ENCODE results near the gene PPP1R10.

Gene PPP1R10

DNA sequence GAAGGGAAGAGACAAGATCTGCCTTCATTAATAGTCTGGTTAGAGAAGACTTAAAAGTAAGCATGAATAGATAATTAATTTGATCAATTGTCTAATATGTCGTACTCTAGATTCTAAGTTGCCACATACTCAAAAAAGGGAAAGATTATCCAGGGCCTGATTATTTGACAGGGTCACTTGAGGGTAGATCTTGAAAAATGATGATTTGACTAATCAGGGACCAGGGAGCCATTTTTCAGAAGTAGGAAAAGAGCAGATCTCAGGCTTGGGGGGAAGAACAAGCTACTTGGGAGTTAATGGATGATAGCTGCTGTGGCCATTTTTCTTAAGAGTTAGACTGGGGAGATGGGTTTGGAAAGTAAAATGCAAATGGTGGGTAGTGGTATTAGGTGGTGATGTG, 24.8 kb downstream of the PPP1R10 start:
- Histone ChIP-seq H3K4me1 (ENCODE audit: insufficient read depth, poor library complexity, severe bottlenecking) (peaks cover 7% of the 10 kb centered on the region), H3K9me3 (ENCODE audit: severe bottlenecking) (no peaks in the 10 kb centered on the region), H3K27me3 (ENCODE audit: insufficient read depth, poor library complexity, severe bottlenecking) (no peaks in the 10 kb centered on the region), H3K27ac (ENCODE audit: poor library complexity, severe bottlenecking) (peak overlapping the region; percentile 60), H3K4me3 (ENCODE audit: severe bottlenecking) (no peak overlapping the region), H3K36me3 (ENCODE audit: low read depth) (peaks cover 64% of the 10 kb centered on the region)
- DNase-seq (ENCODE audit: low spot score) (no peak), ATAC-seq (ENCODE audit: low read depth) (no peak)
- TF ChIP-seq, protein P1, sequence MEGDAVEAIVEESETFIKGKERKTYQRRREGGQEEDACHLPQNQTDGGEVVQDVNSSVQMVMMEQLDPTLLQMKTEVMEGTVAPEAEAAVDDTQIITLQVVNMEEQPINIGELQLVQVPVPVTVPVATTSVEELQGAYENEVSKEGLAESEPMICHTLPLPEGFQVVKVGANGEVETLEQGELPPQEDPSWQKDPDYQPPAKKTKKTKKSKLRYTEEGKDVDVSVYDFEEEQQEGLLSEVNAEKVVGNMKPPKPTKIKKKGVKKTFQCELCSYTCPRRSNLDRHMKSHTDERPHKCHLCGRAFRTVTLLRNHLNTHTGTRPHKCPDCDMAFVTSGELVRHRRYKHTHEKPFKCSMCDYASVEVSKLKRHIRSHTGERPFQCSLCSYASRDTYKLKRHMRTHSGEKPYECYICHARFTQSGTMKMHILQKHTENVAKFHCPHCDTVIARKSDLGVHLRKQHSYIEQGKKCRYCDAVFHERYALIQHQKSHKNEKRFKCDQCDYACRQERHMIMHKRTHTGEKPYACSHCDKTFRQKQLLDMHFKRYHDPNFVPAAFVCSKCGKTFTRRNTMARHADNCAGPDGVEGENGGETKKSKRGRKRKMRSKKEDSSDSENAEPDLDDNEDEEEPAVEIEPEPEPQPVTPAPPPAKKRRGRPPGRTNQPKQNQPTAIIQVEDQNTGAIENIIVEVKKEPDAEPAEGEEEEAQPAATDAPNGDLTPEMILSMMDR (IDR thresholded peaks at IDR 0.05; ENCODE audit: poor library complexity, severe bottlenecking), result no peak

DNA sequence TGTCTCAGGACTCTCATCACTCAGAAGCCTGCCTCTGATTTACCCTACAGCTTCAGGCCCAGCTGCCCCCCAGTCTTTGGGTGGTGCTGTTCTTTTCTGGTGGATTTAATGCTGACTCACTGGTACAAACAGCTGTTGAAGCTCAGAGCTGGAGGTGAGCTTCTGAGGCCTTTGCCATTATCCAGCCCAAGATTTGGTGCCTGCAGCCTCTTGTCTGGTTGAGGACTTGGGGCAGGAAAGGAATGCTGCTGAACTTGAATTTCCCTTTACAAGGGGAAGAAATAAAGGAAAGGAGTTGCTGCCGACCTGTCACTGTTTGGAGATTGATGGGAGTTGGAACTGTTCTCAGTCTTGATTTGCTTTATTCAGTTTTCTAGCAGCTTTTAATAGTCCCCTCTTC, 26.0 kb downstream of the PPP1R10 start:
- ATAC-seq (ENCODE audit: low read depth) (peak; percentile 66), DNase-seq (ENCODE audit: low spot score) (no peak)
- H3K4me3 ChIP-seq (ENCODE audit: severe bottlenecking), result no peak overlapping the region
- no peaks in the 10 kb centered on the region for H3K27me3 ChIP-seq (ENCODE audit: insufficient read depth, poor library complexity, severe bottlenecking)
- H3K4me1 ChIP-seq (ENCODE audit: insufficient read depth, poor library complexity, severe bottlenecking), result peaks cover 7% of the 10 kb centered on the region
- H3K27ac ChIP-seq (ENCODE audit: poor library complexity, severe bottlenecking), result peak overlapping the region; percentile 60
- H3K36me3 ChIP-seq (ENCODE audit: low read depth), result peaks cover 71% of the 10 kb centered on the region
- TF ChIP-seq, protein P1 (IDR thresholded peaks at IDR 0.05; ENCODE audit: poor library complexity, severe bottlenecking), result no peak
- no peaks in the 10 kb centered on the region for H3K9me3 ChIP-seq (ENCODE audit: severe bottlenecking)

DNA sequence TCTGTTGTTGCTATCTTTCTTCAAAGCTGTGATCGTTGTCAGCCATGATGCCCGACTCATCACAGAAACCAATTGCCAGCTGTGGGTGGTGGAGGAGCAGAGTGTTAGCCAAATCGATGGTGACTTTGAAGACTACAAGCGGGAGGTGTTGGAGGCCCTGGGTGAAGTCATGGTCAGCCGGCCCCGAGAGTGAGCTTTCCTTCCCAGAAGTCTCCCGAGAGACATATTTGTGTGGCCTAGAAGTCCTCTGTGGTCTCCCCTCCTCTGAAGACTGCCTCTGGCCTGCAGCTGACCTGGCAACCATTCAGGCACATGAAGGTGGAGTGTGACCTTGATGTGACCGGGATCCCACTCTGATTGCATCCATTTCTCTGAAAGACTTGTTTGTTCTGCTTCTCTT, 26.5 kb downstream of the PPP1R10 start:
- peaks cover 76% of the 10 kb centered on the region for H3K36me3 ChIP-seq (ENCODE audit: low read depth)

DNA sequence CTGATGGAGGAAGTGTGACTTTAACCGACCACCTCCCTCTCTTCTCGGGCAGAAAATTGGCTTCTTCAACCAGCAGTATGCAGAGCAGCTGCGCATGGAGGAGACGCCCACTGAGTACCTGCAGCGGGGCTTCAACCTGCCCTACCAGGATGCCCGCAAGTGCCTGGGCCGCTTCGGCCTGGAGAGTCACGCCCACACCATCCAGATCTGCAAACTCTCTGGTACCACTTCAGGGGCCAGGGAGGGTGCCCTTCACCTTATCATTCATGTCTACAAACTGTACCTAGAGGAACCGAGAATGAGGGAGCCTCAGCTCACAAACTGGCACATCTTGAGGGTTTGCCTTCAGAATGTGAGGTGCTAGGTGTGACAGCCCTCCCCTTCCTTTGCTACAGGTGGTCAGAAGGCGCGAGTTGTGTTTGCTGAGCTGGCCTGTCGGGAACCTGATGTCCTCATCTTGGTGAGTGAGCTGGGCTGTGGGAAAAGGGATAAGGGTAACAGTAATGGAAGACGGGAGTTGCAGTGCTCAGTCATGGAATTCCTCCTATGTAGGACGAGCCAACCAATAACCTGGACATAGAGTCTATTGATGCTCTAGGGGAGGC, 27.2 kb downstream of the PPP1R10 start:
- Histone ChIP-seq H3K27ac (ENCODE audit: poor library complexity, severe bottlenecking) (peak overlapping the region; percentile 60), H3K9me3 (ENCODE audit: severe bottlenecking) (no peaks in the 10 kb centered on the region), H3K36me3 (ENCODE audit: low read depth) (peaks cover 83% of the 10 kb centered on the region), H3K27me3 (ENCODE audit: insufficient read depth, poor library complexity, severe bottlenecking) (no peaks in the 10 kb centered on the region), H3K4me3 (ENCODE audit: severe bottlenecking) (no peak overlapping the region), H3K4me1 (ENCODE audit: insufficient read depth, poor library complexity, severe bottlenecking) (peaks cover 4% of the 10 kb centered on the region)
- no peak for ATAC-seq (ENCODE audit: low read depth)
- no peak for DNase-seq (ENCODE audit: low spot score)
- TF ChIP-seq, protein P1 (IDR thresholded peaks at IDR 0.05; ENCODE audit: poor library complexity, severe bottlenecking), result no peak

More for the DNA sequence above, 26.5 kb downstream of the PPP1R10 start:
- Histone ChIP-seq H3K9me3 (ENCODE audit: severe bottlenecking) (no peaks in the 10 kb centered on the region), H3K27ac (ENCODE audit: poor library complexity, severe bottlenecking) (peak overlapping the region; percentile 60), H3K27me3 (ENCODE audit: insufficient read depth, poor library complexity, severe bottlenecking) (no peaks in the 10 kb centered on the region), H3K4me3 (ENCODE audit: severe bottlenecking) (no peak overlapping the region), H3K4me1 (ENCODE audit: insufficient read depth, poor library complexity, severe bottlenecking) (peaks cover 4% of the 10 kb centered on the region)
- TF ChIP-seq, protein P1 (IDR thresholded peaks at IDR 0.05; ENCODE audit: poor library complexity, severe bottlenecking), result no peak
- ATAC-seq (ENCODE audit: low read depth), result no peak
- DNase-seq (ENCODE audit: low spot score), result no peak

DNA sequence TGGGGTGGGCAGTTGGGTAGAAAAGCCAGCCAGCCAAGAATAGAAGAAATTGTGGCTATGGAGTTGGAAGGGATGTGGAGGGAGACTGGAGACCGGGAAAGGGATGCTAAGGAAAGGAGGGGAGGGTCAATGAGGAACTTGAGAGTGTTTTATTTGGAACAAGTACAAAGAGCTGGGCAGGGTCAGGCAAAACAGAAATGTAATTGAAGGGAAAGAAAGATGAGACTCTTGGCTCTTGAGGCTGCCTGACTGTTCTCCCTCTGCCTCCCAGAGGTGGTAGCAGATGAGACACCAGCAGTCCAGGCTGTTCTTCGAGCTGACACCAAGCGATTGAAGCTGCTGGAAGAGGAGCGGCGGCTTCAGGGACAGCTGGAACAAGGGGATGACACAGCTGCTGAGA, 33.1 kb downstream of the PPP1R10 start:
- Histone ChIP-seq H3K27me3 (ENCODE audit: insufficient read depth, poor library complexity, severe bottlenecking) (no peaks in the 10 kb centered on the region), H3K27ac (ENCODE audit: poor library complexity, severe bottlenecking) (no peak overlapping the region), H3K4me3 (ENCODE audit: severe bottlenecking) (no peak overlapping the region), H3K4me1 (ENCODE audit: insufficient read depth, poor library complexity, severe bottlenecking) (no peaks in the 10 kb centered on the region), H3K36me3 (ENCODE audit: low read depth) (peaks cover 95% of the 10 kb centered on the region), H3K9me3 (ENCODE audit: severe bottlenecking) (no peaks in the 10 kb centered on the region)
- ATAC-seq (ENCODE audit: low read depth) (no peak), DNase-seq (ENCODE audit: low spot score) (no peak)
- TF ChIP-seq, protein P1 (IDR thresholded peaks at IDR 0.05; ENCODE audit: poor library complexity, severe bottlenecking), result no peak
